ENCODE data around the gene DLGAP1.

The DLGAP1 gene

DNA sequence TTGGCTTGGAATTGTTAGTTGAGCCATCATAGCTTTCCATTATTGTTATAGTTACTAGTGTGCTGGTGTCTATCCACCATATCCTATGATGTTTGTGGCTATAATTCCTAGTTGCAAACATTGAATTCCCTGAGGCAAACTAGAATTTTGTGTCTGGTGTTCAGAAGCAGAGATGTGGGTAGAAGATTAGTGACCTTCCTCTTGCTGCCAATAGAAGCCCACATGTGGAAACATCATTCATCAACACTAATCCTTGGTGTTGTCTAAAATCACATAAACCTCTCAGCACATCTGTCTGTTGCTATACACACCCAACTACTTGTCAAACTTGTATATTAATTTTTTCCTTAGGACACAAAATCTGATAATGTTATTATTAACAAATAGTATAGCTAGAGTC is 631.0 kb downstream of the DLGAP1 start:
- Histone ChIP-seq H3K9me3 (ENCODE audit: control insufficient read depth, insufficient read depth, low read length) (no peaks in the 10 kb centered on the region), H3K4me3 (ENCODE audit: low read depth, low read length) (no peak overlapping the region), H3K36me3 (ENCODE audit: control insufficient read depth, insufficient read depth, low read length) (no peaks in the 10 kb centered on the region)

DNA sequence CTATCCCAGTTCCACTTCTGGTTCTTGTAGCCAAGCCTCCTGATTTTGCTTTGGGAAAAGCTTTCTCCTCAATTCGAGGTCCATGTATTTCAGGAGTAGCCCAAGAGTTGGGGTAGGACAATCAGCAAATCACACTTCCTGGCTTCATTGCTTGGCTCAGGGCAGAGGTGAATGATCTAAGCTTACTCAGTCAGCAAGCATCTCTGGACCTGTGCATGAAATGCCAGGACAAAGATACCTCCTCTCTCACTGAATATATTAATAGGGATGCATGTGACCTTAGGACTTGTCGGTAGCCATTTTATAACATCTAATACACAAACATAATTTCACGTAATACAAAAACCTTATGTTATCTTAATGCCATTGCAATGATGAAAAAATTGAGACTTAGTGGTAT is 632.0 kb downstream of the DLGAP1 start:
- Histone ChIP-seq H3K9ac (ENCODE audit: low read depth, low read length) (no peak overlapping the region), H3K9me3 (ENCODE audit: control insufficient read depth, insufficient read depth, low read length) (no peaks in the 10 kb centered on the region), H3K4me3 (ENCODE audit: low read depth, low read length) (no peak overlapping the region), H3K27me3 (ENCODE audit: control insufficient read depth, insufficient read depth, low read length) (no peaks in the 10 kb centered on the region), H3K4me1 (ENCODE audit: control insufficient read depth, insufficient read depth, low read length) (peaks cover 24% of the 10 kb centered on the region), H3K36me3 (ENCODE audit: control insufficient read depth, insufficient read depth, low read length) (no peaks in the 10 kb centered on the region), H3K27ac (ENCODE audit: low read depth, low read length) (no peak overlapping the region)

More for the DNA sequence above, 631.0 kb downstream of the DLGAP1 start:
- H3K9ac ChIP-seq (ENCODE audit: low read depth, low read length): no peak overlapping the region
- no peak overlapping the region for H3K27ac ChIP-seq (ENCODE audit: low read depth, low read length)
- H3K27me3 ChIP-seq (ENCODE audit: control insufficient read depth, insufficient read depth, low read length): no peaks in the 10 kb centered on the region
- H3K4me1 ChIP-seq (ENCODE audit: control insufficient read depth, insufficient read depth, low read length): peaks cover 25% of the 10 kb centered on the region

DNA sequence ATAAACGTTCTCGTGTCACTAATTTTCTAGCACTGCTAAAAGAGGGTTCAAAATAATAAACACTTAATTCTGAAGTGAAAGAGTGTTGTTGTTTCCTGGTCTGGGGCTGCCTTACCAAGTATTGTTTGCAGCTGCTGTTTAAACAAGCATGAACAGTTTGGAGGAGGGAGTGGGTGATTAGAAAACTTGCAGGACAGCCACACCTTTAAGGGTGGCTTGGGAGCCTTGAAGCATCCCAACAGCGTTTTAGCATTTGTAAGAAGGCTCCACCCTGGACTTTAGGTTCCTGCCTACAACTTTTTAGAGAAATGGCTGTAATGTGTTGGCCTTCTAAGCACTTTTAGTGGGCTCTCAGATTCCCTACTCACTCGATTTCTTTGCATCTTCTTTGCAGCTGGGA is 633.6 kb downstream of the DLGAP1 start:
- H3K27me3 ChIP-seq (ENCODE audit: control insufficient read depth, insufficient read depth, low read length): no peaks in the 10 kb centered on the region
- H3K36me3 ChIP-seq (ENCODE audit: control insufficient read depth, insufficient read depth, low read length): no peaks in the 10 kb centered on the region
- no peak overlapping the region for H3K4me3 ChIP-seq (ENCODE audit: low read depth, low read length)
- H3K4me1 ChIP-seq (ENCODE audit: control insufficient read depth, insufficient read depth, low read length): peaks cover 10% of the 10 kb centered on the region
- peak overlapping the region; percentile 51 for H3K27ac ChIP-seq (ENCODE audit: low read depth, low read length)
- no peaks in the 10 kb centered on the region for H3K9me3 ChIP-seq (ENCODE audit: control insufficient read depth, insufficient read depth, low read length)
- no peak overlapping the region for H3K9ac ChIP-seq (ENCODE audit: low read depth, low read length)

DNA sequence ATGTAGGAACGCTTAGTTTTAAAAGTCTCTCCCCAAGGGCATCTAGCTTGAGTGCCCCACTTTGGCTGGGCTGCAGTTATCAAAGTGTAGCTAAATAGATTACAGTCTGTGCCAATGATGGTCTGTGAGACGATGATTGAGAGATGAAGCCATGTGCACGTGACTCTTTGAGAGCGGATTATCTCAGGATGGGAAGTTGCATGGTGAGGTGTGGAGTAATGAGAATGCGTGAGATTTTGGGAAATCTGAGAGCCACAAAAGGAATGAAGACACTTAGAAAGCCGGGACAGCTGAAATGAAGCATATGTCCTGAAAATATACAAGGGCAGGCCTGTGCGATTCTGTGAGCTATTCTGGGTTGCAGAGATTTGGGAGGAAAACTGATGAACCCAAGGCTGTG is 635.1 kb downstream of the DLGAP1 start:
- Histone ChIP-seq H3K9me3 (ENCODE audit: control insufficient read depth, insufficient read depth, low read length) (no peaks in the 10 kb centered on the region), H3K4me3 (ENCODE audit: low read depth, low read length) (no peak overlapping the region), H3K27me3 (ENCODE audit: control insufficient read depth, insufficient read depth, low read length) (no peaks in the 10 kb centered on the region), H3K9ac (ENCODE audit: low read depth, low read length) (no peak overlapping the region), H3K27ac (ENCODE audit: low read depth, low read length) (no peak overlapping the region), H3K36me3 (ENCODE audit: control insufficient read depth, insufficient read depth, low read length) (no peaks in the 10 kb centered on the region), H3K4me1 (ENCODE audit: control insufficient read depth, insufficient read depth, low read length) (peaks cover 8% of the 10 kb centered on the region)

DNA sequence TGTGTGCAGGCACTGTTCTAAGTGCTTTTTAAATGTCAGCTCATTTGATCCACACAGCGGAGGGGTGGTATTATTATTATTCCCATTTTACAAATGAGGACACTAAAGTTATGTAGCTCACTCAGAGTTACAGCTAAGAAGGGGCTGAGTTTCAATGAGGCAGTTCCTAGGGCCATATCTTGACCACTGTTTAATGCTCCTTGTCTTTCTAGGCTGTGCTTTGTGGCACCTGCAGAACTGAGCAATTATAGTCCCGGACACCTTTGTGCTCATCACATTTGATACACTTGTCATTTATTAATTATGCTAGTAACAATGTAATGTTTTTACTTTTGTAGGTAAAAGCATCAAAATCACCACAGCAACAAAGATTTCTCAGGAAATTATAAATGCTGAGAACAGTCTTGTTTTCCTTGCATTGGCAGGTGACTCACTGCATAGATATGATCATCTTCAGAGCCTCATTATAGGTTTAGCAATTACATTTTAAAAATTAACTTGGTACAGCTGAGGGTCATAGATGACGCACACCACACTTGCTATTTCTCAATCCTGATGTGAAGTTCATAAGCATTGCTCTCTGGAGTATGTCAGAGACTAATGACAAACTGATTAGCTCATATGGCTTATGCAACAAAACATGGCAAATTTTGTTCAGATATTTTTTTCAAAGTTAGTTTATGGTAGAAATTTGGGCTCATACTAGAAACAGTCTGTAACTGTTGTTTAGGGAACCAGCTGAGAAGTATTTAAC is 638.3 kb downstream of the DLGAP1 start:
- H3K9ac ChIP-seq (ENCODE audit: low read depth, low read length): no peak overlapping the region
- no peak overlapping the region for H3K4me3 ChIP-seq (ENCODE audit: low read depth, low read length)
- 0 out of 2 replicates have a peak, but pooled peaks cover 4% of the 10 kb centered on the region for H3K36me3 ChIP-seq (ENCODE audit: control insufficient read depth, insufficient read depth, low read length)
- H3K27ac ChIP-seq (ENCODE audit: low read depth, low read length): no peak overlapping the region
- no peaks in the 10 kb centered on the region for H3K9me3 ChIP-seq (ENCODE audit: control insufficient read depth, insufficient read depth, low read length)
- H3K4me1 ChIP-seq (ENCODE audit: control insufficient read depth, insufficient read depth, low read length): peaks cover 2% of the 10 kb centered on the region; the same call in 1 of the 2 replicates
- no peaks in the 10 kb centered on the region for H3K27me3 ChIP-seq (ENCODE audit: control insufficient read depth, insufficient read depth, low read length)

DNA sequence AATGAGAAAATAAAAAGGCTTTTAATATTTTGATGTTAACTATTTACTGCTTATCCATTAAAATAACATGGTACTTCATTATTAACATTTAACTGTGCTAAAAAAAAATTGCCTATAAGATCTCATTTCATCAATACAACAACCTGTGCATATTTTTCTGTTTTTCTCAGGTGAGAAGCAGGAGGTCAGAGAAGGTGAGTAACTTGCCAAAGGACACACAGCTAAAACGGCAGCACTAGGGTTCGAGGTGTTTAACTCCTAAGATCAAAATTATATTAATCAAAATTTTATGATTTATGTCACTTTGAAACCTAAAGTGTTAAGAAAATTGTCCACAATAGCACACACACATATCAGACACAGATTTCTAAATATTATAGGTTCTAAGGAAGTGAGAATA is 639.1 kb downstream of the DLGAP1 start:
- H3K27me3 ChIP-seq (ENCODE audit: control insufficient read depth, insufficient read depth, low read length): no peaks in the 10 kb centered on the region
- no peaks in the 10 kb centered on the region for H3K9me3 ChIP-seq (ENCODE audit: control insufficient read depth, insufficient read depth, low read length)
- no peak overlapping the region for H3K27ac ChIP-seq (ENCODE audit: low read depth, low read length)
- no peaks in the 10 kb centered on the region for H3K4me1 ChIP-seq (ENCODE audit: control insufficient read depth, insufficient read depth, low read length)
- H3K36me3 ChIP-seq (ENCODE audit: control insufficient read depth, insufficient read depth, low read length): 0 out of 2 replicates have a peak, but pooled peaks cover 4% of the 10 kb centered on the region
- no peak overlapping the region for H3K4me3 ChIP-seq (ENCODE audit: low read depth, low read length)
- H3K9ac ChIP-seq (ENCODE audit: low read depth, low read length): no peak overlapping the region

DNA sequence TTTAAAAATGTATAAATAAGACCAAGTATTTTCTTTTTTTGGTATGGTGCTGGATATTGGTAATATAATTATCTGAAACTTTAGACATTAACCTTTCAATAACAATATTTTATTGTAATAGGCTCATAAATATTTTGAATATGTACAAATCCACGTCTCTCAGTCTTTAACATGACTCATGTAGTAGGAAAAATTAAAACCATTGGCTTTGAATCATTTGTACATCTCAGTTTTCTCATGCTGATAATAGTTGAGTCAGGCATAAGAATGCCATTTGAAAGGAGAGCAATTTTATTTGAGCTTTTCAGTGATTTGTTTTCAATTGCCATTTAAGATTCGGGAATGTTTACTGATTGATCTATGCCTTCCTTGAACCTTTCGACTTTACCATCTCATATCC is 640.3 kb downstream of the DLGAP1 start:
- Histone ChIP-seq H3K4me3 (ENCODE audit: low read depth, low read length) (no peak overlapping the region), H3K9me3 (ENCODE audit: control insufficient read depth, insufficient read depth, low read length) (no peaks in the 10 kb centered on the region), H3K9ac (ENCODE audit: low read depth, low read length) (no peak overlapping the region), H3K27me3 (ENCODE audit: control insufficient read depth, insufficient read depth, low read length) (no peaks in the 10 kb centered on the region), H3K4me1 (ENCODE audit: control insufficient read depth, insufficient read depth, low read length) (no peaks in the 10 kb centered on the region), H3K36me3 (ENCODE audit: control insufficient read depth, insufficient read depth, low read length) (0 out of 2 replicates have a peak, but pooled peaks cover 4% of the 10 kb centered on the region), H3K27ac (ENCODE audit: low read depth, low read length) (no peak overlapping the region)

DNA sequence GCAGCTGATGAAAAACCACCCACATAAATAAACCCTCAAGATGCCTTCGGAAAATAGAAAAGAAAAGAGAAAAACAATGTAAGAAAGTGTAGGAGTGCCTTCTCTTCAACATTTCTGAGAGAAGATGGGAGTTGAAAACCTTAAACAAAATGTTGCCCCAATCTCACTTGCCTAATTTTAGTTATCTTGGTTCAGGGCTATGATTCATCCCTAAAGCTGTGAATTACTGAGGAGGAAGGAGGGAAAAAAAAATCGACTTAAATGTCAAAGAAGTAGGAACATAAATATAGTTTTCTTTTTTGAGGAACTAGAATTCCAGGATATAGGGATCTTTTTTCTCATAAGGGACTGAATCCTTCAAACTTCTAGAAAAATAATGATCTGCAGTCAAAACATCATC is 644.8 kb downstream of the DLGAP1 start:
- no peak overlapping the region for H3K27ac ChIP-seq (ENCODE audit: low read depth, low read length)
- H3K9ac ChIP-seq (ENCODE audit: low read depth, low read length): no peak overlapping the region
- no peak overlapping the region for H3K4me3 ChIP-seq (ENCODE audit: low read depth, low read length)
- no peaks in the 10 kb centered on the region for H3K9me3 ChIP-seq (ENCODE audit: control insufficient read depth, insufficient read depth, low read length)
- H3K27me3 ChIP-seq (ENCODE audit: control insufficient read depth, insufficient read depth, low read length): no peaks in the 10 kb centered on the region
- H3K4me1 ChIP-seq (ENCODE audit: control insufficient read depth, insufficient read depth, low read length): peaks cover 7% of the 10 kb centered on the region
- 0 out of 2 replicates have a peak, but pooled peaks cover 4% of the 10 kb centered on the region for H3K36me3 ChIP-seq (ENCODE audit: control insufficient read depth, insufficient read depth, low read length)

DNA sequence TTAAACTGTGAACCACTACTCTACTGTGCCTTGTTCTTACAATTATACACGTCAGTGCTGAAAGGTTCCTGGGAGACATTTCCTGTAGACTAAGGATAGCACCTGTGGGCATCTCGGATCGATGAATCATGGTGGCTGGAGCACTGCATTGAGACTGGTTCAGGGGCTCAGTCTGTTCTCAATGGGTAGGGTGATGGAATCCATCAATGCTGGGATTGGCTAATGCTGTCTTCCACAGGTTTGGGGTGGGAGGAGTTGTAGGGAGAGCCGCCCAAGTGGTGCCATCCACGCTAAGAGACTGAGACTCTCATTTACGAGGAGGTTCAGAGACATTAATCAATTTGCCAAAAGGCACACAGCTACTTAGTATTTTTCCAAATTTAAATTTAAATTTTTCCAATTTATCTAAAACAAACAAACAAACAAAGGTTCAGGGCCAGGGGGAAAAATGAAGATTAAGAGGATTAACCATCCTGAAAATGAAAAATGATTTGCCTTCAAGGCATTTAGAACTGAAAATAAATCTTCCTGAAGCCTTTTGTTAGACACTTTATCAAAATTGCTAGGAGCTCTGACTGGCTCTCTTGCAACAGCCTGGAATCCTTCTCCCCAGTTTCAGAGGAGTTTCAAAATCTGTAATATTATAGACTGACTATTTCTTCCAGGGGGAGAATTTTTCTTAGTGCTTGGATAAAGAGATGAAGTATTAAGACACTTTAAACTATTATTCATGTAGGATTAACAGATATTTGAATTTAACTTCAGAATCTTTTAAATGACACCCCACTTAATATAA is 645.9 kb downstream of the DLGAP1 start:
- H3K9ac ChIP-seq (ENCODE audit: low read depth, low read length): no peak overlapping the region
- H3K27ac ChIP-seq (ENCODE audit: low read depth, low read length): no peak overlapping the region
- no peaks in the 10 kb centered on the region for H3K27me3 ChIP-seq (ENCODE audit: control insufficient read depth, insufficient read depth, low read length)
- H3K4me3 ChIP-seq (ENCODE audit: low read depth, low read length): no peak overlapping the region
- no peaks in the 10 kb centered on the region for H3K9me3 ChIP-seq (ENCODE audit: control insufficient read depth, insufficient read depth, low read length)
- H3K4me1 ChIP-seq (ENCODE audit: control insufficient read depth, insufficient read depth, low read length): peaks cover 11% of the 10 kb centered on the region
- H3K36me3 ChIP-seq (ENCODE audit: control insufficient read depth, insufficient read depth, low read length): 0 out of 2 replicates have a peak, but pooled peaks cover 4% of the 10 kb centered on the region

DNA sequence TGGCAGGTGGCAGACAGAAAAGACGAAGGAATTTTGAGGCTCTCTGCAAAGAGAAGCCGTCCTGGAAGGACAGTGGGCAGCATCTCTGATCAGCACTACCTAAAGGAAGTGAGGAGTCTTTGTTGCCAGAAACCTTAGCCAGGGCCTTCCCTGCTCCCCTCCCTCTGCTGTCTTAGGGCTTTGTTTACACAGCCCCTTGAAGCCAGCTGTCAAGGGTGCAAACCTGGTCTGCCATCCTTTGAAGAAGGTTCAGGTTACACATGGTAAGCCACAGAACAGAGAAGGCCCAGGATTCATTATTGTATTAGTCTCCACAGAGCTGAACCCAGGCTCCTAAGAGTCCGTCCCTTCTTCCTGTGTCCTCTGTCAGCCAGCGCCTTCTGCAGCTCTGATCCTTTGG is 648.5 kb downstream of the DLGAP1 start:
- H3K4me1 ChIP-seq (ENCODE audit: control insufficient read depth, insufficient read depth, low read length): peaks cover 11% of the 10 kb centered on the region
- H3K36me3 ChIP-seq (ENCODE audit: control insufficient read depth, insufficient read depth, low read length): no peaks in the 10 kb centered on the region
- H3K27ac ChIP-seq (ENCODE audit: low read depth, low read length): no peak overlapping the region
- H3K9me3 ChIP-seq (ENCODE audit: control insufficient read depth, insufficient read depth, low read length): no peaks in the 10 kb centered on the region
- H3K9ac ChIP-seq (ENCODE audit: low read depth, low read length): no peak overlapping the region
- no peak overlapping the region for H3K4me3 ChIP-seq (ENCODE audit: low read depth, low read length)
- H3K27me3 ChIP-seq (ENCODE audit: control insufficient read depth, insufficient read depth, low read length): no peaks in the 10 kb centered on the region

DNA sequence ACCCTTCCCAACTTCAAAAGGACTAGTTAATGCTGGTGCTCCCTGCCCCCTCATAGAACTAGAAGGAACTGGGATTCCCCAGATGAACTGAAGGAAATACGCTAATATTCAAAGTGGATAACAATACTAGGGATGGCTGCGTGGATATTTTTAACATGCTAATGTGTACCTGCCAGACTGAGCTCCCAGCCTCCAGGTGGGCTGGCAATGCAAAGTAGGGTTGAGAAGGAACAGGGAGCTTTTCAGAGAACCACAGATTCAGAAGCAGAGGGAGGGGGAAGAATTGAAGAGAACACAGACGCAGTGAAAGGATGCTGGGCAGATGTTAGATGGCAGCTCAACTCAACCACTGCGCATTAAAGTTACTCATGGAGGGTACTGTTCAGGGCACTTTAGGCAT is 650.8 kb downstream of the DLGAP1 start:
- peaks cover 11% of the 10 kb centered on the region for H3K4me1 ChIP-seq (ENCODE audit: control insufficient read depth, insufficient read depth, low read length)
- no peak overlapping the region for H3K4me3 ChIP-seq (ENCODE audit: low read depth, low read length)
- no peaks in the 10 kb centered on the region for H3K27me3 ChIP-seq (ENCODE audit: control insufficient read depth, insufficient read depth, low read length)
- no peaks in the 10 kb centered on the region for H3K36me3 ChIP-seq (ENCODE audit: control insufficient read depth, insufficient read depth, low read length)
- H3K9ac ChIP-seq (ENCODE audit: low read depth, low read length): no peak overlapping the region
- no peaks in the 10 kb centered on the region for H3K9me3 ChIP-seq (ENCODE audit: control insufficient read depth, insufficient read depth, low read length)
- no peak overlapping the region for H3K27ac ChIP-seq (ENCODE audit: low read depth, low read length)

Measured in HUES48 (cell line).